HG02840 (cell line): Measurements from ENCODE around the gene FAM216A.
"Not testable (repeated sequence)": the region's sequence is repeated elsewhere in the genome, so short reads cannot be mapped to it uniquely, and the experiment has no call there.

Source experiments
- ATAC-seq: cut with Tn5 transposase; IDR thresholded peaks from one replicate; pipeline ENCODE4 v1.9.1; 2021; ENCODE audit warnings: mild to moderate bottlenecking, moderate library complexity, moderate number of reproducible peaks; ENCODE audit not compliant: unreplicated experiment, low FRiP score

The FAM216A gene

GRCh38 chr12:110468214-110469048, at the start of gene FAM216A, which contains the start of gene GPN3:
FAM216A (plus strand) TSS chr12:110468845; CDS start chr12:110468876, 31 bp downstream.
GPN3 (minus strand) TSS chr12:110468257; CDS start chr12:110468203, 54 bp downstream.
- ATAC-seq = peak; percentile 67

DNA sequence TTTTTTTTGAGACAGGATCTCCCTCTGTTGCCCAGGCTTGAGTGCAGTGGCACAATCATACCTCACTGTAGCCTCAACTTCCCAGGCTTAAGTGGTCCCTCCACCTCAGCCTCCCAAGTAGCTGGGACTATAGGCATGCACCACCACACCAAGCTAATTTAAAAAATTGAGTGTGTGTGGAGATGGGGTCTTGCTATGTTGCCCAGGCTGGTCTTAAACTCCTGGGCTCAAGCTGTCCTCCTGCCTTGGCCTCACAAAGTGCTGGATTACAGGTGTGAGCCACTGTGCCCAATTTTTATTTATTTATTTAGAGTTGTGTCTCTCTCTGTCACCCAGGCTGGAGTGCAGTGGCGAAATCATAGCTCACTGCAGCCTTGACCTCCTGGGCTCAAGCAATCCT, 48.0 kb upstream of the FAM216A start:
- ATAC-seq = not testable (repeated sequence)

- no peak for ATAC-seq
Observed at GRCh38 chr12:110421159-110421661, 47.4 kb upstream of the FAM216A start.

DNA sequence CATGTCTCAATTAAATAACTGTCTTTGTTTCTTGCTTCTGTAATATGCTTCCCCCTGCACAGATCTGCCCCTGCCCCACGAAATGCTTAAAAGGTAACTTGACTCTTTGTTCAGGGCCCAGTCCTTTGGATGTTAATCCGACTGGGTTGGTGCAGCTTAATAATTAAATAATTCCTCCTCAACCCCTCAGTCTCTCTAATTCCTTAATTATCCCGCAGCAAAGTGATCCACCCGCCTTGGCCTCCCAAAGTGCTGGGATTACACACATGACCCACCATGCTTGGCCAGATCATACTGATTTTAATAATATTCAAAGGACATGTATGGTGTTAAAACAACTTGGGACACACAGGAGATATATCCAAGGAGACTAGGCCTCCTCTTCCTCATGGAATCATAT, 46.9 kb upstream of the FAM216A start:
- no peak for ATAC-seq

DNA sequence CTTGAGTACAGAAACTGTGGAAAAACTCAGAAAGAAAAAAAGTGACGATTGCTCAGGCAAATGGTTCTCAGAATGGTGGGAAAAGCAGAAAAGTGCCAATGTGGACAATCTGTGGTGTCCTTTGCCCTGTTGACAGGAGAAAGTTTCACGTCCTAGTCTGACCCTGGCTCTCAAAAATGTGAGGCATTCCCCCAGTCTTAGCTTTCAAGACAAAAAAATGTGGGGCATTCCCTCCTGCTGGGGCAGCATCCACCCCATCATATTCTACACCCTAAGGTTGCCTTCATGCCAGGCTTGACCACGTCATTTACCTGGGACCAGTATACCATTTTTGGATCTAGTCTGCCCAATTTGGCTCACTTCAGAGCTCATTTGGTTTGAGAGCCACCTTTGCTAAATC, 44.4 kb upstream of the FAM216A start:
- no peak for ATAC-seq

DNA sequence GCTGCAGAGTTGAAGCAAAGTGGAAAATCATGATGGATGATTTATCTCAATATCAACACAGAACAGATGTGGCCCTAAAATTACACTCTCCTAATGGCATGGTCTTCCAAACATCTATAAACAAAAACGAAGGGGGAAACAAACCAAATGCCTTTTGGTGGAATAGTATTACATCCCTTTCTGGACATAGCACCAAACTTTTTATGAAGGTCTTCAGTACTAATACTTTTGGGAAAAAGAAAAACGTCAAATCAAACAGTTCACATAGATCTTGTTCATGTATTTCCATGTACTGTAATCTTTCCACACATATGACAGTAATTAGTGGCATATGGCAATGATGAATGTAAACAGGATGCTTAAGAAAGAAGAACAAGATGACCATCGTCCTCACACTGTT, 42.2 kb upstream of the FAM216A start:
- ATAC-seq = no peak

DNA sequence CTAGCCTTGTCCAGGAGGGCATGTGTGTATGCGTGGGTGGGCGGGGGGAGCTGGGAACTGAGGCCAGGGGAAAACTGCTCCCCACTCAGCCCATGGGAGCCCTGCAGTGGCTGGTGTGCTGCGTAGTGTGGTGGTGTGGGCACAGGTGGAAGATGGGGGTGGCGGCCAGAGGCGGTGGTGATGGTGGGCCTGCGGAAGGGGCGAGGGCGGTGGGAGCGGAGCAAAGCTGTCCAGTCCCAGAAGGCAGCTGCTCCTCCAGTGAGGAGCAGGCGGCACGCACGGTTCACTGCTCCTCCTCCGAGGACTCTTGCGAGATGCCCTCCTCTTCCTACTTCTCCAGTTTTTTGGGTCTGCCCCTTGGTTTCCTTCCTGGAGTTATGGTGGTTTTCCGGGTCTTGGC, 39.0 kb upstream of the FAM216A start:
- ATAC-seq = not testable (repeated sequence)

DNA sequence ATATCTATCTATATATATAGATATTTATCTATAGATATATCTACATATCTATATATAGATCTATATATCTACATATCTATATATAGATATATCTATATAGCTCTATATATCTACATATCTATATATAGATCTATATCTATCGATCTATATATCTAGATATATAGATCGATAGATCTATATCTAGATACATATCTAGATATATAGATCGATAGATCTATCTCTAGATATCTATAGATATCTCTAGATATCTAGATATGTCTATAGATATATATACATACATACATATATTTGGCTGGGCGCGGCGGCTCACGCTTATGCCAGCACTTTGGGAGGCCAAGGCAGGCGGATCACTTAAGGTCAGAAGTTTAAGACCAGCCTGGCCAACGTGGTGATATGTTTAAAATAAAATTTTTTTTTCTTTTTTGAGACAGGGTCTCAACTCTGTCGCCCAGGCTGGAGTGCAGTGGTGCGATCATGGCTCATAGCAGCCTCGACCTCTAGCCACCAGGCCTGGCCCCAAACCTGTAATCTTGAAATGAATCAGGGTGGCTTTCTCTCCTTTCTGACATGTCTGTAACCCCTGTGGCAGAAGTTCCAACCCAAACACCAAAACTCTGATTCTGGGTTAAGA, 36.6 kb upstream of the FAM216A start:
- no peak for ATAC-seq

DNA sequence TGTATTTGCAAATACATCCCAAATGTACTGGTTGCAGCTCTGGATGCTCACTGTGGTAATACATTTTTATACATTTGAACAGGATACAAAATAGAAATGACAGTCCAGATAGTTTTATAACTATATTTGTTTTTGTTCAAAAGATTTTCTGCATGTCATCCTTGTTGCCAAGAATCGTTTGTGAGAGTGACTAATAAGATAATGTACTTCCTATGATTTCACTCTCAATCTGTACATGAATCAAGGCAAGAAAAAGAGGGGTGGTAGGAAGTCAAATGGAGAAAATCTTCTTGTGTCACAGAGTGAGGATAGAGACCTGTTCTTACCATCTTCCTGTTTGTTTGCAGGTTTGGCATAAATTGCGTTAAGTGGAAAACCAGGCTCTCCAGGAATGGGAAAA, 32.4 kb upstream of the FAM216A start:
- no peak for ATAC-seq

DNA sequence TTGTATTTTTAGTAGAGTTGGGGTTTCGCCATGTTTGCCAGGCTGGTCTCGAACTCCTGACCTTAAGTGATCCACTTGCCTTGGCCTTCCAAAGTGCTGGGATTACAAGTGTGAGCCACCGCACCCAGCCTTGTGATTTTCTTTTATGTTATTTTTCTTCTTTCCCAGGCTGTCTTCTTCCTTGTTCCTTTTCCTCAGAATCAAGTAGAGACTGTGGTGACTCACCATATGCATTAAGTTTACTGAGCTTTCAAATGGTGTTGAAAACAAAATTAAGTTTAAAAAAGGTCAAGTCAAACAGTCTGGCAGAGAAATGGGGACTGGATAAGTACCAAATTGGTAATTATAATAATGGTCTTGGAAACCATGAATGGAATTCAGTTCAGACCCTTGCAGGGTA, 24.2 kb upstream of the FAM216A start:
- no peak for ATAC-seq

DNA sequence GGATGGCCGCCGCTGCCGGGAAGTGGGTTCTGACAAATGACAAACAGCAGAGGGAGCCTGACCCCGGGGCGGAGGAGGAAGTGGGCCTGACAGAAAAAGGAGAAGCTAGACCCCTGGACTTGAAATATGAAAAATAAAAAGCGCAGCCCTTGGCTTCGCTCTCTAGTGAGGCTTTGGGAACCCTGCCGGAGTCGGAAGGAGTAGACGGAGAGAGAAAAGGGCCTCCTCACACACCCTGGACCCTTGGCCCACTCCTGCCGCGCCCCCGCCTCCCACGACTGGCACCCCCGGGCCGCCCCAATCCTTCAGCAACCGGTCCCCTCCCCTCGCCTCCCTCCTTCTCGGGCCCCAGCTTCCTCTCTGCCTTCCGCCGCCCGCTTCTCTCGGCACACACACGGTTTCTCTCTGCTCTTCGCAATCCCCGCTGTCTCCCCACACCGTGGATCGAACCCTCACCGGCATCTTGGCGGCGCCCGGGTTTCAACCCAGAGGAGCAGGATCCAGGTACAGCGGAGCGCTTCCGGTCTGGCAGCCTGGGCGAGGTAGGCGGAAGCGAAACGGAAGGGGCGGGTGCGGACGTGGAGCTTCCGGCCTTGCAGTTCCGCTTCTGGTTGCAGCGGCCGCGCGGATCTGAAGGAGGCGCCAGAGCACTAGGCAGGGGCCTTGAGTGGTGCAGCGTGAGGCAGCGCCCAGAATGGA, 18.7 kb upstream of the FAM216A start, which contains the start of gene ARPC3:
Gene ARPC3, minus strand, starts transcription at position 539 of the 699 bp plus-strand sequence. Its CDS starts 77 bp downstream, at position 462.
- ATAC-seq = peak; percentile 88

DNA sequence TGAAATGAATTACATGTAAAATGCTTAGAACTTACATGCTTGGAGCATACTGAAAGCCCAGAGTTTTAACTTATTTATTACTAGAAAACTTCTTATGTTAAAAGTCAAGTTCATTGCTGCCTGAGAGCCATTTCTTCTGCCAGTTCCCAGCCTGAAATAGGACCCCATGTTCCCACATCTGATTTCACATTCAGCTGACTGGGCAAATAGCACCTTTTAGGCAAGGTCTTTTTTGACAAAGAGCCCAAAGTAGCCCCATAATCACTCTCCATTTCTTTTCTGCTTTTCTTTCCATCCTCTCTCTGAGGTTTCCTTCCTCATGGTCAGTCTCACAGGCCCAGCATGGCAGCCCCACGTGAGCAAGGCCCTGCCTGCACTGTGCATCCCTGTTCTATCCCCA, 17.4 kb upstream of the FAM216A start:
- no peak for ATAC-seq

GRCh38 chr12:110453569-110454296, 14.9 kb upstream of the FAM216A start:
- no peak for ATAC-seq

DNA sequence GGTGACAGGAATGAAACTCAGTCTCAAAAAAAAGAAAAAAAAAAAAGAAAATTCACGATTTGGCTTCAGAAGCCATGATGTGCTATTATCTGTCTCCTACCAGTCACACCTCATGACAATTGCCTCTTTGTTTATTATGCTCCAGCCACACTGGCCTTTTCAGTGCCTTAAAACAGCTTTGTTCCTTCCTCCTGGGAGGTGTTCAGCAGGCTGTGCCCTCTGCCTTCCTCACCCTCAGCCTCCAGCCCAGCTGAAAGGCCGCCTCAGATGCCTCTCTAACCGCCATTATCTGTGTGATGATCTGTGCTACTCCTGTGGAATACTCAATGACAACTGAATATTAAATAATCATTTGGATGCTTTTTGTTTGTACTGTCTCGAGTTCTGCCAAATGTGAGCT, 9.9 kb upstream of the FAM216A start:
- ATAC-seq = no peak

GRCh38 chr12:110461189-110461588, 7.5 kb upstream of the FAM216A start:
- ATAC-seq = not testable (repeated sequence)

DNA sequence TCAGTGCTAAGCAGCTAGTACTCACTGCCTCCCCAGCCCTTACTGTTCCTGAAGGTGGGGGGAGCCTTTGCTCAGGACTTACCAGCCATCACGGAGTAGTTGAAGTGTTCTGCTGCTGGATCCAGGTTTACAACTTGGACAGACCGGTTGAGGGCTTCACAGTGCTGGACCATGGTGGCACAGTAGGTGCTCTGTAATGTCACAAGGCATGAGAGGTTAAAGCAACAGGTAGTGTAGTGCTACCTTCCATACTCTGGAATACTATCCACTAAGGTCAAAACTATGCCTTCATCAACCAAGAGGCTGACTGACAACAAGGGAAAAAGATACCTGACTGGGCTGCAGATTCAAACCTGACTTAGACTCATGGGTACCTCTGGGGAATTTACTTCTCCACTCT, 3.6 kb upstream of the FAM216A start:
- no peak for ATAC-seq

- not testable (repeated sequence) for ATAC-seq
Observed at GRCh38 chr12:110465765-110466164, 2.9 kb upstream of the FAM216A start.

DNA sequence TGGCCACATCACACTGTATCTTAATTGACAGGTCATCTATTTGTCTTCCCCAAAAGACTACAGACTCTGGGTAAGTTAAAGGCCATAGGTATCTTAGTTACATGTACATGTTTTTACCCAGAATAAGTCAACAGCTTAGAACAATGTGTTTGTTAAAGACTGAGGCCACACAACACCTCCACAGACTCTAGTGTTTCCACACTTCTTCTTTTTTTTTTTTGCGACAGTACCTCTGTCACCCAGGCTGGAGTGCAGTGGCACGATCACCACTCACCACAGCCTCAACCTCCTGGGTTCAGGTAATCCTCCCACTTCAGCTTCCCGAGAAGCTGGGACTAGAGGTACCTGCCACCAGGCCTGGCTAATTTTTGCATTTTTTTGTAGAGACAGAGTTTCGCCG, 1.9 kb upstream of the FAM216A start:
- ATAC-seq = no peak

DNA sequence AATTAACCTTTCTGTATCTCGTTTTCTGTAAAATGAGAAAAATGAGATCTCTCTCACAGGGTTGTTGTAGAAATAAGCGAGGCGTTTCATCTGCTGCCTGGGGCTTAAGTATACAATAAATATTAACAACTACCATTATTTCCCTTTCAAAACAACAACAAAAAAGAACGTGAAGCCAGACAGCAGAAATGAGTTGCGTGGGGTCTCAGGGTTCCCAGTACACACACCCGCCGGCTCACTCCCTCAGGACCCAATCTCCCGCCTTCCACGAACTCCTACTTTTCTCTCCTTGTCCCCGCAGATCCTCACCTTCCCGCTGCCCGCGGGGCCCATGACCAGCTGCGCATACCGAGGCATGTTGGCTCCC, 815 bp upstream of the FAM216A start:
- no peak for ATAC-seq

GRCh38 chr12:110475426-110475825, 6.8 kb downstream of the FAM216A start:
- no peak for ATAC-seq
